GM18505 (cell line): ENCODE results near the gene ROR2.

Source experiments
- ATAC-seq: cut with Tn5 transposase; IDR thresholded peaks from one replicate; pipeline ENCODE4 v1.9.1; 2021; ENCODE audit not compliant: unreplicated experiment
- POLR2A ChIP-seq: IDR thresholded peaks from 4 replicates; pipeline ENCODE4 v1.6.1; 2011; ENCODE audit warnings: borderline replicate concordance; ENCODE audit not compliant: insufficient read depth, insufficient read length; ENCODE audit errors: extremely low read depth

The ROR2 gene

DNA sequence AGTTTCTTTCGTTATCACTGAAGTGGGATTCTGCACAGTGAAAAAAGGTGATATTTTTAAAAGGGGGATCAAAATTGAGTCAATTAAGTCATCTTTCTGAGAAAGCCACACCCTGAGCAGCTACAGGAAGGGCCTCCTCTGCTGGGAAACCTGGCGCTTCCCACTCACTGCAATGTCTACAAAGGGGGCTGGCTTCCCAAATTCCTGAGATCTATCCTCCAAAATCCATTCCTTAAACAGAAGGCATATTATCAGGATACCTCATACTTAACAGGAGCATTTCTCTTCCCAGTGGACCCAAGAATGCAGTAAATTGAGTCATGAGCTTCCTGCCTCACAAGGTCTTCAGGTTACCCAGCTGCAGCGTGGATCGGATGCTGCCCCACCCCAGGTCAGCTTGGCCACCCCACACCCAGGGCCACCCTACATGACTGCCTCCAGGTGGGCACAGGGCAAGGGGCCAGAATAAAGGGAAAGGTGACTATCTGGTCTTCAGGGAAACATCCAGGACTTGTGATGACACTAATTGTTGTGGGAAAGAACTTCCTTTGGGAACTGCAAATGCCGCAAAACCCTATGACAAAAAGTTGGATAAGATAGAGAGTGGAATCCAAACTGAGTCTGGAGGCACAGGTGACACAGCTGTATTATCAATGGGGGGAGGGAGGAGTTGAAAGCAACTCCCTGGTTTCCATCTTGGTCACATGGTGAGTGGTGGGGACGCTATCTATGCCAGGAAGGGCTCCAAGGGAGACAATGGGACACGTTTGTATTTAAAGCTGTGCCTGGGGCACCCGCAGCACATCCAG is 42.3 kb downstream of the ROR2 start:
- no peak for ATAC-seq

DNA sequence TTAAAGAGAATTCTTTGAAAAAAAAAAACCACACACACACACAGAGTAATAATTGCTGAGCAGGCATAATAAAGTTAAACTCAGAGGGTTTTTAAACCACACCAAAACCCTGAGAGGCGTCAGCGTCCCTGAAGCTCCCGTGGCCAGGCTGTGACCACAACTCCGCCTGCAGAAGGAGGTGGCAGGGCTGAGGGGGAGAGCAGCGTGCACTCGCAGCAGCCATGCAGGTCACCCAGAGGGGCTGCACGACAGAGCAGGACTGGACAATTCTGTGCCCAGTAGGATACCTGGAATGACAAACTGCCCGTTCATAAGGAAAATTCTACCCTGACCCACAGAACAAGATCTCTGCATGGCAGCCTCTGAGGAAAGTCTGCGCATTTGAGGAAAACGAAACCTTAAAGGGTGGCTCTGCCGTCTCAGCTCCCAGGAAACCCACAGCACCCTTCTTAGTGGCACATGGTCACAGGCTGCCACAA is 44.0 kb downstream of the ROR2 start:
- ATAC-seq: no peak
- no peak for TF ChIP-seq POLR2A

More for the DNA sequence above, 42.3 kb downstream of the ROR2 start:
- no peak for TF ChIP-seq POLR2A

- TF ChIP-seq POLR2A: no peak
- ATAC-seq: no peak
Measured at GRCh38 chr9:91905237-91905650, 44.8 kb downstream of the ROR2 start.

- no peak for TF ChIP-seq POLR2A
- ATAC-seq: no peak
Measured at GRCh38 chr9:91904588-91905236, 45.3 kb downstream of the ROR2 start.

DNA sequence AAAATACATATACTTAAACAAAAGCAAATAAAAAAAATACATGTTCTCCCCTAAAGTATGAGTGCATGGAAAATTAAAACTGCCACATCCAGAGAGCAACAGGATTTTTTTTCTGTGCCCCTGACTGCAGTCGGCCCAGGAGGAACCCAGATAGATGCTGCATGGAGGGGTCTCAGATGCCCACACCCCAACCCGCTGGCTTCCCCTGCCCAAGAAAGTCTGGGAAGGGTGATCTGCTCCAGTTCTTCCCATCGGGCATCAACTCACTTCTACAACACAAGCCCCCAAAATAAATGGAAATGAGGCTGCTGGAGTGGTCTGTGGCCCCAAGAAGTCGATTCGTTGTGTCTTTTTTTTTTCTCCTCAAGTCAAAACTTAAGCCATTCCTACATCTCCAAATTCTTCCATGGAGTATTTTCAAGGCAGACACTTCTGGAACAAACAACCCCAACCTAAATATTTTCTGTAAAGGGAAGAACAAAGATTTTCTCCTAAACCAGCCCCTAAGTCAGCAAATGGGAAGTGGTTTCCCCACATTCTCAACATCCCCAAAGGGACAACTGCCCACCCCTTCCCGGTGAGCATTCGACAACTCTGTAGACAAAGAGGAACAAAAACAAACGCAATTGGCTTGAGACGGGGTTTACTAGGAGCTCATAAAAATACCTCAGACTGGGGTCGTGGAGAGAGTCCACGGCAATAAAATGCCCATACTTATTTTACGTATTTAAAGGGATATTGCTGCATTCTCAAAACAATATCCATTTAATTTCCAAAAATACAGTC is 46.7 kb downstream of the ROR2 start:
- ATAC-seq: no peak
- TF ChIP-seq POLR2A: no peak

DNA sequence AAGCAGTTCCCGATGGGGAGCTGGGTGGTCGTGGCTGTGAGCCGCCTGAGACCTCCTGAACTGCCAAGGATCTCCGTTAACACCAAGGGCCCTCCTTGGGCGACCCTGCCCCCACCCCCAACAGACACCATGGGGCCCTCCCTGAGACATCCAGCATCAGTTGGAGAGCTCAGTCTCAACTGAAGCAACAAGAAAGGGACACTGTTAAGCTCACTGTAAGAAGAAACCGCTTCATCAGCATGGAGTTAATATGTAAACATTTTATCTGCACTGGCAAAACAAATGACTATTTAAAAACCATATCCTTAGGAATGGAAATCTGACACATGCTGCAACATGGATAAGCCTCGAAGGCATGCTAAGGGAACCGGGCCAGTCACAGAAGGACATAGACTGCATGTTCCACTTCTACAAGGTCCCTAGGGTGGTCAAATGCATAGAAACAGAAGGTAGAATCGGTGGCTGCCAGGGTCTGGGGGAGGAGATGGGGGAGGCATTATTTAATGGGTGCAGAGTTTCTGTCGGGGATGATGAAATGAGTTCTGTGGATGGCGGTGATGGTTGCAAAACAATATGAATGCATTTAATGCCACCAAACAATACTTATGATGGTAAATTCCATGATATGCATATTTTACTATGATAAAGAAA is 47.4 kb downstream of the ROR2 start:
- no peak for ATAC-seq
- TF ChIP-seq POLR2A: no peak

GRCh38 chr9:91900797-91901177 is 49.2 kb downstream of the ROR2 start:
- no peak for ATAC-seq
- no peak for TF ChIP-seq POLR2A

DNA sequence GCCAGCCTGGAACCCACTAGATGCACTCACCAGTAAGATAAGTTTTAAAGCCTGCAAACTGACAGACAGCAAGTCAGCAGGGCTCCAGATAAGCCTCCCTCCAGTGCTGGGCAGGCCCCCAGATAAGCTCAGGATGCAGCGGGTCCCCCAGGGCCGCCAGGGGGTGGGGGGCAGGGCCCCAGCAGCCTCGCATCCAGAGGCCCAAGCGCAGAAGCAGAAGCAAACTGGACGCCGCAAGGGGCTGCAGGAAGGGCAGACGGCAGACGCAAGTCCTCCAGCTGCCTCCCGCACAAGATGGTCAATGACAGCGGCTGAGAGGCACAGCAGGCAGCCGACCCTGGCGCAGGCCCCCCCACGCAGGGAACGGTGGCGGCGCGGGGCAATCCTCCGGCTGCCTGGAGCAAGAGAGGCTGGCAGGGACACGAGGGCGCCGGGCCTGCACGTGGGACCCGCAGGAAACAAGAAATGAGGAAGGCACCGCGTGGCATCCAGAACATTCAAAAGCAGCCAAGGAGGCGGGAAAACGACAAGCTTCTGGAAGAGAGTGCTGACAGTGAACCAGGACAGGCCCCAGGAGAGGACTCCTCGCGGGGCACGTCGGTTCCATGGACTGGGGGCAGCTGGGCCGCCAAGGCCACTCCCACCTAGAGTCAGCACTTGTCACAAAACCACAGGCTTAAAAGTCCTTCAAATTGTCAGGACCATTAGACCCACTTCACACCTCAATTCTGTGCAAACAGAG is 49.8 kb downstream of the ROR2 start:
- no peak for TF ChIP-seq POLR2A
- no peak for ATAC-seq

GRCh38 chr9:91899594-91899993 is 50.4 kb downstream of the ROR2 start:
- TF ChIP-seq POLR2A: no peak
- no peak for ATAC-seq

DNA sequence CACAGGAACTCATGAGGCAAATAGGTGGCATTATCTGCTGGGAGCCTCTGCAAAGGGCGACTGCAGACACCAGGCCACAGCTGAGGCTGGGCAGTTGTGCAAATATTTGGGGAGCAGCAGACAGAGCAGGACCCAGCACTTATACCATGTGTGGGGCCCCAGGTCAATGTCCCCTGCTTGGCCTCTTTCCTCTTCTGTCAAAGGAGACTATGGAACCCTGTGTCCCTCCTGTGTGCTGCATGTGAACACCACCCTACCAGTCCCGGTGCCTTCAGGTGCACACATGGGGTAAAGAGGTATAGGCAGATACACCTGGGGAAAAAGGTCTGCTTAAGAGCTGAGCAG is 50.8 kb downstream of the ROR2 start:
- no peak for TF ChIP-seq POLR2A
- ATAC-seq: no peak

- no peak for ATAC-seq
- TF ChIP-seq POLR2A: no peak
Measured at GRCh38 chr9:91898451-91899218, 51.4 kb downstream of the ROR2 start.

GRCh38 chr9:91897201-91897600 is 52.8 kb downstream of the ROR2 start:
- ATAC-seq: no peak
- TF ChIP-seq POLR2A: no peak
